Measurements from ENCODE around the gene STAT6.

Gene STAT6

DNA sequence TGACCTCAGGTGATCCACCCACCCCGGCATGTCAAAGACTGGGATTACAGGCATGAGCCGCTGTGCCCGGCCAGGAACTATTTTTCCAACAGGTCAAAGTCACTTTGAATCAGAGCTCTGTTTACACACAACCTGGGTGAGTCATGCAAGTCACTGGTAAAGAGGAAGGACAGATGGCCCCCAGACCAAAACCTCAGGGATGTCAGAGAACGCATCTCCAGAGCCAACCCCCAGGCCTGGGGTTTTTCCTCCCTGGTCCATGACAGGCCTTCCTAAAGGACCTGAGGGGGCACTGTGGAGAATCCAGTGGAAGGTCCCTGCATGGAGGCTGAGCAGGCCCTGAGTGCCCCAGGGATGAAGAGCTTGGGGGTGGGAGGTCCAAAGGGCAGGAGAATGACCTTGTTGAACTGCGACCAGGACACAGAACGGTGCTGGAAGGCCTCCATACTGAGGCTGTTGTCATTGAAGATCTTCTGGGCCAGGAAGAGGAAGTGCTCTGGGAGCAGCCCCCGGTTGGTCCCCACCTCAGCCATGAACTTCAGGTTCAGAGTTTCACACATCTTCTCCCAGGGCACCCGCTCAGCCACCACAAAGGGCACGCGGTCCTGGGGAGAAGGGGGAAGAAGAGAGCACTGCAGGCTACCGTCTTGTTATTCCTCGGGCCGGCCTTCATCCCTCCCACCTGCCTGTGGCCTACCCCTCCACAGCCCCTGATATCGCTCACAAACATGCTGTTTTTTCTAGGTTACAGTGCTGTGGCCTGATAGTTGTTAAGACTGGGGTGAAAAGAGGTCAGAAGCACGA, 9.1 kb downstream of the STAT6 start:
- DNase-seq (ENCODE audit: low read depth) = no peak

DNA sequence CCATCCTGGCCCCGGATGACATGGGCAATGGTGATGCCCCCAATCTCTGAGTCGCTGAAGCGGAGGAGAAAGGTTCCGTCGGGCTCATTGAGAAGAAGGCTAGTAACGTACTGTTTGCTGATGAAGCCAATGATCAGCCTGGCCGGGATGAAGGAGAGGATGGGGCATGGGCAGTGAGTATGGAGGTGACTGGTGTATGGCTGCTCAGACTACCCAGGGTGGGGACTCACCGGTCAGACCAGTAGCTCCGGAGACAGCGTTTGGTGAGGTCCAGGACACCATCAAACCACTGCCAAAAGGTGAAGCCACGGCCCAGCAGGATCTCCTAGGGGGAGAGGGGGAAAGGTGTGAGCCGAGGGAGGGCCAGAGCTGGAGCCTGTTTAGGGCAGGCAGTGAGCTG, 11.4 kb downstream of the STAT6 start:
- no peak for DNase-seq (ENCODE audit: low read depth)

DNA sequence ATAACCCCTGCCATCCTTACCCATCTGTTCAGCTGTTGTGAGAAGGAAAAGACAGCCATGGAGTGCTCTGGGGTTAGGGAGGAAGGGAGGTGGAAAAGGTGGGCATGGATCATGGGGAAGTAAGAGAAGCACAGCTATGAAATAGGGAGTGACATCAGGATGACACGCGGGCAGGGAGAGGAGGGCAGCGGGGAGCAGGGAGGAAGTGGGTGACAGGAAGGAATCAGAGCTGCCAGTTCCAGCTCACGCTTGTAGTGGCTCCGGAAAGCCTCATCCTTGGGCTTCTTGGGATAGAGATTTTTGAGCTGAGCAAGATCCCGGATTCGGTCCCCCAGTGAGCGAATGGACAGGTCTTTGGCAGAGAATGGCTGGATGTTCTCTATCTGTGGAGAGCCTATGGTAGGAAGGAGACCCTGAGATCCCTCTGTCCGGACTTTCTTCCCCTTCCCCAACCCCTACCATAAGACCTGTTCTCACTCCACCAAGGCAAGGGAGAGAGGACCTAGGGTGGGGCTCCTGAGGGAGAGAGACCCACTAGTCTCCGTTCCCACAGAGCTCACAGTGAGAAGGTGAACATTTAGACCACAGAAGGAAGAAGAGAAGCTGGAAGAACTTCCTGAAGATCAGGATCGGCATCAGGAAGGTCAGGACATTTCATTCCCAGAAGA, 12.0 kb downstream of the STAT6 start:
- DNase-seq (ENCODE audit: low read depth) = no peak

DNA sequence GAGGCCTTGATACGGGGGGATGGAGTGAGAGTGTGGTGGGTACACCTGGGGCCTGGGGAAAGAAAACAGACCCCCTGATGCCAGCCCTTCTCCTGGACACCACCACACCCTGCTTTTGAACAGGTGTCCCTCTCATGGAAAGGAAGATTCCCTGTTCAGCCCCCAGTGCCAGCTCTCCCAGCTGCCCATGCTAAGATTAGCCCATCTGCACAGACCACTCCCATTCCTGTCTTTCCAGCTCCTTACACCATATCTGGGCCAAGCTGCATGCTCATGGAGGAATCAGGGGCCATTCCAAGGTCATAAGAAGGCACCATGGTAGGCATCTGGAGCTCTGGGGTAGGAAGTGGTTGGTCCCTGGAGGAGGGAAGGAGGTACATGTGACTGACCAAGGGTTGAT, 12.6 kb downstream of the STAT6 start:
- no peak for DNase-seq (ENCODE audit: low read depth)

DNA sequence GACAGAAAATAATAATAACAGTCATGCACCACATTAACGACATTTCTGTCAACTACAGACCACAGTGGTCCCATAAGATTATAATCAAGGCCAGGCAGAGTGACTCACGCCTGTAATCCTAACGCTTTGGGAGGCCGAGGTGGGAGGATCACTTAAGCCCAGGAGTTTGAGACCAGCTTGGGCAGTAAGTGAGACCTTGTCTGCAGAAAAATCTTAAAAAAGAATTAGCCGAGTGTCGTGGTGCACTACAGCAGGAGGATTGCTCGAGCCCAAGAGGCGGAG, 13.7 kb downstream of the STAT6 start:
- DNase-seq (ENCODE audit: low read depth) = no peak

DNA sequence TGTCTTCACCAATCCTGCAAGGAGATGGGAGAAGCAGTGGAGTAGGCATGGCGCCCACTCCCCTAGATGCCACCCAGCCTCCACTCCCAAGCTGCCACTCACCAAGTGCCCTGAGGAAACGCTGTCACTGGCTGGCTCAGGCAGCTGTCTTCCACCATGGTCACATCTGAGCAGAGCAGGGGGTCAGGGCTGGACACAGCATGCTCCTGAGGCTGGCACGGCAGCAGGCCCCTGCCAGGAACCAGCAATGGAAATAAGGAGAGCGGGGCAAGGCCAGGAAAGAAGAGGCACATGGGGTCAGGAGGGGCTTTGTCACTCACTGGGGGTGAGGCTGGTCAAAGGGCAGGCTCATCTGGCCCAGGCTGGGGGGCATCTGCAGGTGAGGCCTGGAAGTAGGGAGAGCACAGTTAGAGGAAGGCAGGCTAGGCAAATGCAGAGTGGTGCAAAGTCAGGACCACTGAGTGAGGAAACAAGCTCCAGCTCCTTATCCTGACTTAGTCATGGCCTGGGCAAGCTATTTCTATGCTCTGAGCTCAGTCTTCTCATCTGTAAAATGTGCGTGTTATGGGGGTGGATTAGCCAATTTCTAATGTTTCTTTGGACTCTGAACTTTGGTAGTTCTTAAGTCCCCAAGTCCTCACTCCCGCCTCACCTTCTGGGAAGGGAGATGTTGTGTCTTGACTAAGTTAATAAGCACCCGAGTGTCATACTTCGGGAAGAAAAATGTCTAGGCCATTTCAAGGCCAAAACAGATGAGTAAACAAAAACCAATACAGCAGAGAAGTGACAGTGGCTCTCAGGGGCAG, 14.2 kb downstream of the STAT6 start:
- DNase-seq (ENCODE audit: low read depth) = no peak

DNA sequence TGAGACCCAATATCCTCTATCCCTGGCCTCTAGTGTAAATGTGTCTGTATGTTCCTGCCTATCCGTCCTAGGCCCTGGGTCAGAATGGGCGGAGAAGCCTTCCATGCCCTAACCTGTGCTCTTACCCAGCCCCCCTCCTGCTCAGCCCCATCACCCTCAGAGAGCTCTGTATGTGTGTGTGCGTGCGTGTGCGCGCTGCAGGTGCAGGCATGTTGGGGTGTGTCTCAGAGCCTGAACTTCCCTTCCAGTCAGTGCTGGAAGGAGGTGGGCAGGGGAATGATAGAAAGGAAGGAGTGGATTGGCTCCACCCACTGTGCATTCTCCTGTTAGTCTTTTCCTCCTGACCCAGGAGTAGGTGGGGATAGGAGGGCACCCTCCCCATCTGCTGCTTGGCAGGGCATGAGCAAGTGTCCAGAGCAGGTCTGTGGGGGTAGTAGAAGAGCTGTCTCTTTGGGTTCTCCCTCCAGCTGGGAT, 15.0 kb downstream of the STAT6 start:
- no peak for DNase-seq (ENCODE audit: low read depth)

DNA sequence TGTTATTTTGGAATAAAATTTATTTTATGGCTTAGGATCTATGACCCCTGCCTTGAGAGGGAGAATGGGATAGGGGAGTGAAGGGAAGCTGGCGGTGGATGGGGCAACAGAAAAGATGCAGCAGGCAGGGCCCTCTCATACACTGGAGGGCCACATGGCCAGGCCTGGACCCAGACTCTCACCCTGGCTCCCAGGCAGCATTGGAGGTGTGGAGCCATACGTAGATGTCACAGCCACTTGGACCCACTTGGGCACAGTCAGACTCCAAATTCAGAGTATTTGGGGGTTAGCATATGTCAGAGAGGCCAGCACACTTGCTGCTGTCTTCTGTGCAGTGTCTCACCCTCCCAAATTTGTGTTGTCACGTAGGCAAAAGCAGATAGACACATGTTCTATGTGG, 15.7 kb downstream of the STAT6 start:
- no peak for DNase-seq (ENCODE audit: low read depth)

DNA sequence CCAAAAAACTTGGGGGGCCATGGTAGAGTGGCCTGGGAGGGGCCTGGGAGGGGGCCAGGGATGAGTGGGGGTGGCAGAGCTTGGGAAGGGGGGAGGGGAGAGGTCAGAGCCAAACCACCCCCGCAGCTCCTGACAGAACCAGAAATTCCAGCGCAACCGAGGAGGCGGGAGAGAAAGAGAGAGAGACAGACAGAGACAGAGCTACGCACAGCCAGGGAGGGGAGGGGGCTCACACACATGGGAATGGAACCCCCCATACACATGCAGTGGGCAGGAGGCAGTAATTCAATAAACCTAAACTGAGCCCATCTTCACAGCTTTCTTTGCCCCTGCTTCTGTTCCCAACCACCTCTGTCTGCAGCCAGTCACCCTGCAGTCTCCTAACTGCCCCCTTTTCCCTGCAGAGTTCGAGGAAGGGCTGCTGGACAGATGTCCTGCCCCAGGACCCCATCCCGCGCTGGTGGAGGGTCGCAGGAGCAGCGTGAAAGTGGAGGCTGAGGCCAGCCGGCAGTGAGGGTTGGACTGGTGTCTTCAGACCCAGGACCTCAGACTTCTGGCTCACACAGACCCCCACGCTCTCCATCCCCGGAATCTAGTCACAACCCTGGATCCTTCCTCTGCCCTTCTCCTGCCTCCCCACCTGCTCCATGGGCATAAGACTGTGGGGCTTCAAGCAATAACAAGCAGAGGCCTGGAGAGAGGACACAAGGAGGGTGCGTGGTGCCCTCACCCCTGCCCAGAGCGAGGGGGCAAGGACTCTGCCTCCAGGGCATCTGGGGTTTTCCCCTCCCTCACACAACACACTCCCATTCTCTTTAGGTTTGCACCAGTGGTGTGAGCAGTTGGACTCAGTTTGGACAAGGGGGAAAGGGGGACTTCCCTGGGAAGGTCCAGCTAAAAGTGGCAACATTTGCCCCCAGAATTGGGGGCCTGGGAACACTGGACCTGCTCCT, 16.7 kb downstream of the STAT6 start:
- DNase-seq (ENCODE audit: low read depth) = no peak

DNA sequence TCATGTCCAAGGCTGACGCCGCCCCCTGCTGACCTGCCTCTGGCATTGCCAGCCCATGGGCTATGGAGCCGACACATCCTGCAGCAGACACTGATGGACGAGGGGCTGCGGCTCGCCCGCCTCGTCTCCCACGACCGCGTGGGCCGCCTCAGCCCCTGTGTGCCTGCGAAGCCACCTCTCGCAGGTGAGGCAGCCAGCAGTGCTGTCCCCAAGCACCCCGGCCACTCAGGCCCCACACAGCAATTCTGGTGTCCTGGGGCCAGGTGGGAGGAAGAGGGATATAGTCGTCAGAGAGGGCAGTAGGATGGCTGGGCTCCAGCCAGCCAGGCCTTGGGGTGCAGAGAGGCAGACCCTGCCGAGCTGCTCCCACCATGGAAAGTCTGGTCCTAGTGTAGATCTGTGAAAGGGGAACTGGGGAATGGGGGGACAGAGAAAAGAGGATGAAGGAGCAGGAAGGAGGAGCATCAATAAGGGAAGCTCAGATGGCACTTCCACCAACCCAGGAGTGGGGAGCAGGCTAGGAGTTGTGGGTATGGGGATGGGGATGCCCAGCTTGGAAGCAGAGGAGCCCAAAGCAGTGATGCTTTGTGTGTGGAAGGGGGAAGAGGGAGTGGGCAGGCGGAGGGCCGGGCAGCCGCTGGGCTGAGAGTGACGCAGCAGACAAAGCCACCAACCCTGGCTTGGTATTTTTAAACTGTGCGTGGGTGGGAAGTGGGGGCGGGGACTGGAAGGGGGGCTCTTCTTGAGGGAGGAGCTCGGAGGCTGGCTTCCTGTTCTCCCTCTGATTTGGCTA, 17.6 kb downstream of the STAT6 start:
- peak; percentile 80 for DNase-seq (ENCODE audit: low read depth)

DNA sequence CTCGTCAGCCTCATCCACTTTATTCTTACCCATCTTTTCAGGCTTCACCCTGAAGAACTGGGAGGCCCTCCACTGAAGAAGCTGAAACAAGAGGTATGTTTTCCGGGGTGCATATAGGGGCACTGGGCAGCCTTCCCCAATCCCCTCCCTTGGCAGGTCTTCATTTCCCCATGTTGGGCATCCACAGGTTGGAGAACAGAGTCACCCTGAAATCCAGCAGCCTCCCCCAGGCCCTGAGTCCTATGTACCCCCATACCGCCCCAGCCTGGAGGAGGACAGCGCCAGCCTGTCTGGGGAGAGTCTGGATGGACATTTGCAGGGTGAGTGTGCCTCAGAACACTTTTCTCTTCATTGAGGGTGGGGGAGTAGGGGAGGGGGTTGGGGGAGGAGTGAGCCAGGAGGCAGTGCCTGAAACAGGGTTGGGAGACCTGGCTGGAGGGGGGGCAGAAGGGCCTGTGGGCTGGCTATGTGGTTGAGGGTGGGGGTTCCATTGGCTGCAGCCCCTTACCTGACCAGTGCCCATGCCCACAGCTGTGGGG, 18.2 kb downstream of the STAT6 start:
- no peak for DNase-seq (ENCODE audit: low read depth)

DNA sequence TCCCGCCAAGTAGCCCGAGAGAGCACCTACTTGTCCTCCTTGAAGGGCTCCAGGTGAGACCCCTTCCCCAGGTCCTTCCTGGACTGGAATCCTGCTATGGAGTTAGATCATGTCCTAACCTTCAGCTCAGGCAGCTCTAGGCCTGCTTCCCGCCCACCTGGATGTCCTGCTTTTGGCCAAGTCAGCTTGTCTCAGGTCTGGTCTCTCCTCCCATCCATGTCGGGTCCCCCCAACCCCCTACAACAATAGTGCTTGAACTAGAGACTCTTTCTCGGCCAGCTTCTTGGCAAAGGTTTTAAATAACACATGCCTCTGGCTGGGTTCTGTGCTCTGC, 18.7 kb downstream of the STAT6 start:
- DNase-seq (ENCODE audit: low read depth) = no peak

DNA sequence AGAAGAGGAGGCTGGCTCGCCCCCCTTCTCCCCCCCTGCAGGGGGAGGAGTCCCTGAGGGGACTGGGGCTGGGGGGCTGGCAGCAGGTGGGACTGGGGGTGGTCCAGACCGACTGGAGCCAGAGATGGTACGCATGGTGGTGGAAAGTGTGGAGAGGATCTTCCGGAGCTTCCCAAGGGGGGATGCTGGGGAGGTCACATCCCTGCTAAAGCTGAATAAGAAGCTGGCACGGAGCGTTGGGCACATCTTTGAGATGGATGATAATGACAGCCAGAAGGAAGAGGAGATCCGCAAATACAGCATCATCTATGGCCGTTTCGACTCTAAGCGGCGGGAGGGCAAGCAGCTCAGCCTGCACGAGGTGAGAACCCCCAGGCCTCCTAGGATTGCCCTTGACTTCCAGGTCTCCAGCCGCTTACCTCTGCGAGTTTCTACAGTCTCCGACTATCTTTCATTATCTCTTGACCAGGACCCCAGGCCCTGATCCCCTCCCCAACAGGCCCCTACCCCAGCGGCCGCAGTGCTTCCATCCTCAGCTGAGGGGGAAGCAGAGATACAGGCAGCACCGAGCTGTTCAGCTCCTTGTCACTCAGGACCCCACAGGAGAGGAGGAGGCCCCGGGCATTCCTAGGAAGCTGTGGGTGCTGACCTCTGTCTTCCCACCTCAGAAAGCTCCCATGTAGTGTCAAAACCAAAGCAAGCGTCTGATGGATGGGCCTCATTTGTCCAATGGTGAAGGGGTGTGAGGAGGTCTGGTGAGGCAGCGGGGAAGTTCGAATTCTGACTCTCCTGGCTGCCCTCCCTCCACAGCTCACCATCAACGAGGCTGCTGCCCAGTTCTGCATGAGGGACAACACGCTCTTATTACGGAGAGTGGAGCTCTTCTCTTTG, 19.3 kb downstream of the STAT6 start:
- DNase-seq (ENCODE audit: low read depth) = no peak

DNA sequence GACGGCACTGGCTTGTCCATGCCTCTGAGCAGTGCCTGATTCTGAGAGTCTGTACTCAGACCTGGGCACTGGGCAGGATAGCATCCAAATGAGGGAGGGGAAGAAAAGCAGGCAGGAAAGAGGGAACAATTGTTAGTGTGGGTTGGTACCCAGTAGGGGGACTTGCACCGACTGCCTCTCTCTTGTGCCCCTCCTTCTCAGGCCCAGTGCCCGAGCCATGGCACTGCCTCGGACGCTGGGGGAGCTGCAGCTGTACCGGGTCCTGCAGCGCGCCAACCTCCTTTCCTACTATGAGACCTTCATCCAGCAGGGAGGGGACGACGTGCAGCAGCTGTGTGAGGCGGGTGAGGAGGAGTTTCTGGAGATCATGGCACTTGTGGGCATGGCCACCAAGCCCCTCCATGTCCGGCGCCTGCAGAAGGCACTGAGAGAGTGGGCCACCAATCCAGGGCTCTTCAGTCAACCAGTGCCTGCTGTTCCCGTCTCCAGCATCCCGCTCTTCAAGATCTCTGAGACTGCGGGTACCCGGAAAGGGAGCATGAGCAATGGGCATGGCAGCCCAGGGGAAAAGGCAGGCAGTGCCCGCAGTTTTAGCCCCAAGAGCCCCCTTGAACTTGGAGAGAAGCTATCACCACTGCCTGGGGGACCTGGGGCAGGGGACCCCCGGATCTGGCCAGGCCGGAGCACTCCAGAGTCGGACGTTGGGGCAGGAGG, 20.1 kb downstream of the STAT6 start:
- no peak for DNase-seq (ENCODE audit: low read depth)

DNA sequence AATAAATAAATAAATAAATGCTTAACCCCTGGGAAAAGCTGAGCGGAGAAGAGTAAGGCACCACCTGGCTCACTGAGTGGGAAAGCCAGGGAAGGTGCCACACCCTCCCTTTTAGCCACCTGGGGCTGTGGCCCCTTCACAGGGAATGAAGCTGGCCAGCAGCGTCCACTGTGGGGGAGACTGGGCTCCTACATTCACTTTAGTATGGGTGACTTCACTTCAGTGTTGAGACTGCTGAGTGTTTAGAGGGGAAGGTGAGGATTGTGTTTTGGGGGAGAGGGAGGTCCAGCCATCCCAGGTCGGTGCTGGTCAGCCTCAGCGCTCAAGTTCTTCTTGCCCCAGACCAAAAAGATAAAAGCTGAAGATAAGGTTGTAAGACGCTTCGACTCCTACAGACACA, 20.7 kb downstream of the STAT6 start:
- no peak for DNase-seq (ENCODE audit: low read depth)

DNA sequence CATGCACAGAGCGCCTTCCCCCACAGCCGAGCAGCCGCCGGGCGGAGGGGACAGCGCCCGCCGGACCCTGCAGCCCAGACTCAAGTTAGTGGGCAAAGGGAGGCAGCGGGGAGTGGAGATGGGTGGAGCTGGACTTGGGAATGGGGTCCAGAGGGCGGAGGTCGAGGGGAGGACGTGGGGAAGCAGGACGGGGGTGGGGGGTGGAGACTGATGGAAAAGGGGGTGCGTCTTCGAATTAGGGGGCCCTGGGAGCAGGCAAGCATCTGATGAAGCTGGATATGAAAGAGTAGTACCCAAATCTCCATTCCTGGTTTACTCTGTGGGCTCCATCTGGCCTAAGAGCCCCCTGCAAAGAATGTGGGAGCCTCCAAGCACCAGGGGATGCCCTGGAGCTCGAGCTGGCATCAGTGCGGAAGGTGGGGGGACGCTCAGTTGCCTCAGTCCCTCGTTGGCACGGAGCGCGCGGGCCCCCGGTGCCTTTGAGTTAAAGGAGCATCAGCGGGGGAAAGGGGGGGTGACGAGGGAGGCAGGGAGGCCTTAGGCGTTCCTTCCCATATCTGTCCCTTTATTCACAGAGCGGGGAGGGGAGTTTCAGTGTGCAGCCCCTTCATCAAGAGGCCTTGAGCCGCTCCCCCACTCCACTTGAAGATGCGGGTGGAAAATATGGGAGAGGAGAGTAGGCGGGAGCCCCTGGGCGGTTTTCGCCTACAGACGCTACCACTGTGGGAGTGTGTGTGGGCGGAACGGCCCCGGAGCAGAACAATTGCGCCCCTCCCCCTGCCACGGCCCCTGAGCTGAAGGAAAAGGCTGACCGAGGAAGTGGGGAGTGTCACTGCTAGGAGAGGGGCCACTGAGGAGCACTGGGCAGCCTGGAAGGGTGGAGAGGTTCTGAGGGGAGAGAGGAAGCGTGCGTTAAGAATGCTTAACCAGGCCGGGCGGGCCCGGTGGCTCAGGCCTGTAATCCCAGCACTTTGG, 21.6 kb downstream of the STAT6 start:
- DNase-seq (ENCODE audit: low read depth) = peak; percentile 62

DNA sequence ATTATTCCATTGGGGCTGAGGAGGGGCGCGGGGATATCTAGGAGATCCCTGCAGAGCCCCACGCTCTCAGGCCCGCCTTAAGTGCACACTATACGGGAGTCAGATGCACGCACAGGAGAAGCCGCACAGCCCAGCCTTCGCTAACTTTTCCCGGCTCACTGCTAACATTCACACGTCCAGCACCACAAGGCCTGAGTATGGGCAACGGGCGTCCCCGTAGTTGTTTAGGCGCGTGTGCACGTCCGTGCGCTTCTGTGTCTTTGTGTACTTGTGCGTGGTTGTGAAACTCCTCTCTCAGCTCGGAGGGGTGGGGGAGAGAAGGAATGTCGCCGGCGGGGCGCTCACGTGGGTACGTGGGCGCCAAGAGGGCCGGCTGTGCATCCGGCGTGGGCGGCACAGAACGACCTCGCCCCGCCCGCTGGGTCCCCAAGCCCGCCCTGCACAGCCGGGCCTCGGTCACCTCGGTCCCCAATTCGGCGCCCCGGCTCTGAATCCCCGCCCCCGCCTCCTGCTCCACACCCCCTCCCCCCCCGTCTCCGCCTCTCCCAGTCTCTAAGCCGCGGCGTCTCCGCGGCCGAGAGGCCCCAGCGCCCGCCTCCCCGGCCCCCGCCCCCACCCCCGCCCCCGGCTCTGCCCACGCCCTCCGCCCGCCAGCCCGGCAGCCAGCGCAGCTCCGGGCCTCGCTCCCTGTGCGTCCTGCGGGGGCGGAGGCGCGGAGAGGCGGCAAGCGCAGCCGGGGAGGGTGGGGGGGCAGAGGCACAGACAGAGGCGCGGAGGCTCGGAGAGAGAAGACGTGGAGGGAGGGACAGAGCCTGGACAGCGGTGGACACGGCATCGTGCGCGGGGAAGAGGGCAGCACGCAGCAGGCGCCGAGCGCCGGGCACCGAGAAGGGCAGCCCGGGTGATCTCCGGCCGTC, 22.6 kb downstream of the STAT6 start, which contains the start of gene NAB2:
Gene NAB2, plus strand, starts transcription at position 761 of the 917 bp plus-strand sequence. CDS start 158 bp downstream, outside the sequence.
- peak; percentile 86 for DNase-seq (ENCODE audit: low read depth)

Measured in stimulated activated CD4-positive, alpha-beta T cell treated with anti-CD3 and anti-CD28 coated beads, Interleukin-2, amount 100 ng/mL, for 4 hours (primary cell).